GM21390 (cell line): ENCODE results near the gene MCM10.

Experiments
- ATAC-seq: cut with Tn5 transposase; IDR thresholded peaks from one replicate; pipeline ENCODE4 v1.9.1; 2021; ENCODE audit not compliant: unreplicated experiment

Gene MCM10

GRCh38 chr10:13256627-13257026 is 95.3 kb downstream of the MCM10 start:
- ATAC-seq: no peak

- no peak for ATAC-seq
These were observed 96.3 kb downstream of the MCM10 start for GRCh38 chr10:13257621-13258140.
